HEK293T (cell line): ENCODE measurements around the gene ANO10.

Experiments used
- CTCF ChIA-PET: fragments of 350-600 bp; formaldehyde crosslinking; extraction: SDS; loops from one replicate; lab custom pipeline; 2021; ENCODE audit warnings: antibody characterized with exemption, inconsistent platforms; lab: Yijun Ruan, JAX
- POLR2A ChIA-PET: fragments of 350-600 bp; formaldehyde crosslinking; extraction: SDS; loops from one replicate; lab custom pipeline; 2020; ENCODE audit warnings: antibody characterized with exemption, inconsistent platforms; lab: Yijun Ruan, JAX
- DNase-seq: peaks from one replicate; pipeline ENCODE4 v3.0.0; 2012; ENCODE audit warnings: mixed read lengths; ENCODE audit errors: extremely low spot score
- ARNT ChIP-seq: fragments of 450-650 bp; IDR thresholded peaks from 2 replicates; pipeline ENCODE4 v1.6.1; 2017; ENCODE audit warnings: mild to moderate bottlenecking
- BHLHE40 ChIP-seq: fragments of 450-650 bp; IDR thresholded peaks from 2 replicates; pipeline ENCODE4 v1.6.1; 2016; ENCODE audit warnings: mild to moderate bottlenecking, moderate library complexity, borderline replicate concordance
- CTBP1 ChIP-seq: fragments of 450-650 bp; IDR thresholded peaks from 2 replicates; pipeline ENCODE4 v1.6.1; 2016; ENCODE audit warnings: borderline replicate concordance
- ELF4 ChIP-seq: fragments of 450-650 bp; IDR thresholded peaks from 2 replicates; pipeline ENCODE4 v1.6.1; 2017; ENCODE audit warnings: antibody characterized with exemption
- FOXA1 ChIP-seq: fragments of 450-650 bp; IDR thresholded peaks from 2 replicates; pipeline ENCODE4 v1.6.1; 2016; ENCODE audit warnings: mild to moderate bottlenecking
- FOXK2 ChIP-seq: fragments of 450-650 bp; IDR thresholded peaks from 2 replicates; pipeline ENCODE4 v1.6.1; 2016; ENCODE audit warnings: mild to moderate bottlenecking
- FOXM1 ChIP-seq: fragments of 450-650 bp; IDR thresholded peaks from 2 replicates; pipeline ENCODE4 v1.6.1; 2017; ENCODE audit warnings: mild to moderate bottlenecking, borderline replicate concordance
- HDGF ChIP-seq: fragments of 450-650 bp; IDR thresholded peaks from 2 replicates; pipeline ENCODE4 v1.6.1; 2017; ENCODE audit warnings: antibody characterized with exemption, borderline replicate concordance
- L3MBTL2 ChIP-seq: fragments of 450-650 bp; conservative IDR thresholded peaks from 2 replicates; pipeline ENCODE4 v1.6.1; 2016; ENCODE audit warnings: mild to moderate bottlenecking
- LEF1 ChIP-seq: fragments of 450-650 bp; IDR thresholded peaks from 2 replicates; pipeline ENCODE4 v1.6.1; 2017; ENCODE audit warnings: mild to moderate bottlenecking, borderline replicate concordance
- NFRKB ChIP-seq: fragments of 450-650 bp; IDR thresholded peaks from 2 replicates; pipeline ENCODE4 v1.6.1; 2016; ENCODE audit warnings: mild to moderate bottlenecking, moderate library complexity
- PKNOX1 ChIP-seq: fragments of 450-650 bp; IDR thresholded peaks from 2 replicates; pipeline ENCODE4 v1.6.1; 2016
- SP1 ChIP-seq: fragments of 450-650 bp; IDR thresholded peaks from 2 replicates; pipeline ENCODE4 v1.6.1; 2017
- SUZ12 ChIP-seq: fragments of 450-650 bp; IDR thresholded peaks from 2 replicates; pipeline ENCODE4 v1.6.1; 2016; ENCODE audit warnings: mild to moderate bottlenecking
- TARDBP ChIP-seq: fragments of 450-650 bp; IDR thresholded peaks from 2 replicates; pipeline ENCODE4 v1.6.1; 2016
- ZNF384 ChIP-seq: fragments of 450-650 bp; IDR thresholded peaks from 2 replicates; pipeline ENCODE4 v1.6.1; 2016

The ANO10 gene

GRCh38 chr3:43390255-43390588 is 231.6 kb downstream of the ANO10 start:
- ChIA-PET POLR2A (no interaction called here), CTCF (no interaction called here)
- no peak for TF ChIP-seq FOXM1
- no peak for TF ChIP-seq SUZ12
- TF ChIP-seq NFRKB = no peak
- TF ChIP-seq PKNOX1 = no peak
- TF ChIP-seq LEF1 = no peak
- no peak for TF ChIP-seq CTBP1
- TF ChIP-seq HDGF = no peak
- TF ChIP-seq ARNT = no peak
- no peak for DNase-seq

GRCh38 chr3:43389388-43390254 is 232.2 kb downstream of the ANO10 start:
- ChIA-PET CTCF (interaction anchor here (1.0 kb wide), 1 partner anchor 12 kb away, joined by 4 read pairs; no protein-coding TSS in a partner anchor), POLR2A (no interaction called here)
- TF ChIP-seq BHLHE40 = no peak
- no peak for TF ChIP-seq ZNF384
- no peak for TF ChIP-seq SUZ12
- no peak for TF ChIP-seq PKNOX1
- no peak for TF ChIP-seq FOXA1
- no peak for TF ChIP-seq NFRKB
- TF ChIP-seq CTBP1 = no peak
- no peak for TF ChIP-seq ELF4
- TF ChIP-seq FOXM1 = no peak
- TF ChIP-seq SP1 = no peak
- TF ChIP-seq FOXK2 = no peak
- DNase-seq = no peak

- no peak for DNase-seq
- ChIA-PET POLR2A (no interaction called here), CTCF (interaction anchor here (1.0 kb wide), 1 partner anchor 11 kb away, joined by 4 read pairs; no protein-coding TSS in a partner anchor)
- TF ChIP-seq LEF1 (no peak), ZNF384 (no peak), SUZ12 (no peak), ELF4 (no peak), FOXK2 (no peak), BHLHE40 (no peak), L3MBTL2 (no peak), FOXA1 (no peak), FOXM1 (no peak), PKNOX1 (no peak), TARDBP (no peak), ARNT (no peak), NFRKB (no peak), SP1 (no peak), HDGF (no peak), CTBP1 (no peak)
These were observed 232.9 kb downstream of the ANO10 start for GRCh38 chr3:43388915-43389314.

- ChIA-PET CTCF (no interaction called here), POLR2A (no interaction called here)
- TF ChIP-seq SP1 = no peak
- TF ChIP-seq FOXK2 = no peak
- TF ChIP-seq TARDBP = no peak
- TF ChIP-seq SUZ12 = no peak
- no peak for TF ChIP-seq ARNT
- TF ChIP-seq FOXM1 = no peak
- TF ChIP-seq HDGF = no peak
- no peak for TF ChIP-seq L3MBTL2
- TF ChIP-seq PKNOX1 = no peak
- no peak for TF ChIP-seq BHLHE40
- no peak for TF ChIP-seq ELF4
- no peak for TF ChIP-seq LEF1
- TF ChIP-seq FOXA1 = no peak
- TF ChIP-seq CTBP1 = no peak
- no peak for TF ChIP-seq NFRKB
- no peak for TF ChIP-seq ZNF384
- no peak for DNase-seq
These were observed 233.6 kb downstream of the ANO10 start for GRCh38 chr3:43388175-43388574.

GRCh38 chr3:43379343-43379742 is 242.5 kb downstream of the ANO10 start:
- CTCF ChIA-PET = interaction anchor here (0.6 kb wide), 1 partner anchor 52 kb away, joined by 3 read pairs; no protein-coding TSS in a partner anchor
- DNase-seq = no peak
- POLR2A ChIA-PET = no interaction called here
- no peak for TF ChIP-seq ARNT
